HG02973 (cell line): ENCODE measurements around the gene SHQ1.
"Not testable (repeated sequence)": the region's sequence is repeated elsewhere in the genome, so short reads cannot be mapped to it uniquely, and the experiment has no call there.

Experiments
- ATAC-seq: cut with Tn5 transposase; IDR thresholded peaks from one replicate; pipeline ENCODE4 v1.9.1; 2021; ENCODE audit warnings: moderate library complexity; ENCODE audit not compliant: unreplicated experiment

SHQ1 gene

DNA sequence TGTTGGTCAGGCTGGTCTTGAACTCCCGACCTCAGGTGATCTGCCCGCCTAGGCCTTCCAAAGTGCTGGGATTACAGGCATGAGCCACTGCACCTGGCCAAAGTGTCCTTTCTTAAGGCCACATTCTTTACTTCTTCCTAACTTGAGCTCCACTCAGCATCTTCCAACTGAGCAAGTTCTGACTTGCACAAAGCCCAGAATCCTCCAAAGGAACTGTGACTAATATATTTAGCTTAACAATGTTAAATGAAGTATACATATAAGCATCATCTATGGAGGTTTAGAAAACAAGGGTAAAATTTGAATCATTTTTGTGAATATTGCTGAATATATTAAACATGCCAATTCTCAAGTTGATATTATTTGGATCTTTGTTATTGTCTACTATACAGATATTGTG lies 93.7 kb downstream of the SHQ1 start:
- ATAC-seq = no peak

DNA sequence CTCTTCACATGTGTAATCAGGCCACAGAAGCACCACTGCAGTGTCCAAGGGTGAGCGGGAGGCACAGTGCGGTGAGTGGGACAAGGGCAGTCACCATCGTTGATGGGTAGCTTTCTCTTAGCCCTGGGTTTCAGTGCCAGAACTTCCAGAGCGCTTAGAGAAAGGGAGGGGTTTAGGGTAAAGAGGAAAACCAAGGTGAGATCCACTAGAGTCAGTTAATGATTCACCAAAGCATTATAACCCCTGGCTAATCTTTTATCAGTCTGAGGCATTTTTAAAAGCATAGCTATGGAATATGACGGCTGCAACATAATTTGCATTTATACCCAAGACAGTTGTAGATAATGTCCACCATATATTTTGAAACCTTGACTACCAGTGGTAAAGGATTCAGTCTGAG lies 94.8 kb downstream of the SHQ1 start:
- no peak for ATAC-seq

DNA sequence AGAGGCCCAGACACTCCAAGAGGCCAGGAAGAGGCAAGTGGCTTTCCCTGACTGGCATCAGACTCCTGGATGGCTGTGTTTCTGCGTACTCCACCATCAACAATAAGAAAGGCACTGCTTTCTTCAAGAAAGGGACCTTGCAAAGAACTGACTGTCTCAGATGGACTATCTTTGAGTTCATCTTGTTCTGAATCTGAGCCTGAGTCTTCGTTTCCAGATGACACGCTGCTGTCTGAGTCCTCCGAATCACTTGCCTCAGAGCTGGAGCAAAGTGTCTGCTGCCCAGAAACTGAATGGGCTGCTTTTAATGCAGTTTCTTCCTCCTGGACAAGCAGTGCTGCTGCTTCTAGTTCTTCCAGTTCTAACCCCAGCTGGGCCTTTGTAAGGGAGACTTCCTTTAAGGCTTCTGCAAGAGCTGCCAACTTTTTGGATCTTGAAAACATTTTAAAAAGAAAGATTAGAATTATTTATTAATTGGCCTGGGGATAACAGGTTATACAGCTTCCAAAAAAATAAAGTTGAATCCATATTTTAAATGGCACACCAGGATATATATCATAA lies 97.8 kb downstream of the SHQ1 start:
- ATAC-seq = no peak

DNA sequence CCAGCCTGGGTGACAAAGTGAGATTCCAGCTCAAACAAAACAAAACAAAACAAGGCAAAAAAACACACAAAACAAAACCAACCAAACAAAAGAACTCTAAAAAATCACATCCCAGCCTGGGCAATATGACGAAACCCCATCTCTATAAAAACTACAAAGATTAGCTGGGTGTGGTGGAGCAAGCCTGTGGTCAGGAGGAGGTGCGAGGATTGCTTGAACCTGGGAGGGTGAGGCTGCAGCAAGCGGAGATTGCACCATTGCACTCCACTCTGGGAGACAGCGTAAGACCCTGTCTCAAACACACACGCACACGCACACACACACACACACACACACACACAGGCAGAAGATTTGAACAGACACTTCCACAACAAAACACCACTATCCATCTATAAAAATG lies 99.6 kb downstream of the SHQ1 start:
- no peak for ATAC-seq

DNA sequence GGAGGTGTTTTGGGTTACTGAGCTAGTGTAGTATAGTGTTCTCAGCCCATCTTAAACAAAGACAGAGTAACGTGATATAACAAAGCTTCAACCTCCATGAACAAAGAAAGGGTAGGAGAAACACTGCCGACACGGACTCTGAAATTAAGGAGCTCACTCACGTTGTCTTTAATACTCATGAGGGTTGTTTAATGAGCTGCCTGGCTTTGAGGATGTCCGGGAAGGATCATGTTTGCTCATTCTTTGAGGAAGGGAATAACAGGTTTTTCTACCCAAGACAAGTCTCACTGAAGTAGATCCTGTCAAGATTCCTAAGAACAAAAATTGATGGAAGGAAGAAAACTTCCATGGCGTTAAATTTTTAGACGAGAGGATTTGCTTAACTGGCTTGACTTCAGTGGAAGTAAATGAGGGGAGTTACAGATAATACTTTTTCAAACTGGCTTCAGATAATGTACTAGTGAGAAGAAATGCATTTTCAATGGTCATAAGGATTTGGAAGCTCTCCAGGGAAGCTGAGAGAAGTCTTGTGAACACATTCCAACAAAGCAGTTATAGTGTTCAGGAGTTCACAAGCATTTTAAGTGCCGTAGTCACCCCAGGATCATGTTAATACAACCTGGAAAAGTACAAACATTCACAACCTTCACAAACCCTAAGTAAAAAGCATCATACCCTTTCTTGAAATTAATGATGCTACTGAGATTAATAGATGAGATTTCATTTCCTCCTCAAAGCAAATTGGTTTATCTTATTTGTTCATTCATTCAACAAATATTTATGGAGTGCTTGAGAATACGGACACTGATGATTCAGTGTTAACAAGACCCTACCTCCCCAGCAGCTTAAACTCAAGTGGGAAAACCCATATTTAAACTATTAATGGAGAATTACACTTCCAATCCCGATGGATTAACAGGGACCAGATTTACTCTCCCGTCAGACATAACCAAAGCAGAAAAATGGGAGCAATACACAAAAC lies 101.5 kb downstream of the SHQ1 start:
- no peak for ATAC-seq

DNA sequence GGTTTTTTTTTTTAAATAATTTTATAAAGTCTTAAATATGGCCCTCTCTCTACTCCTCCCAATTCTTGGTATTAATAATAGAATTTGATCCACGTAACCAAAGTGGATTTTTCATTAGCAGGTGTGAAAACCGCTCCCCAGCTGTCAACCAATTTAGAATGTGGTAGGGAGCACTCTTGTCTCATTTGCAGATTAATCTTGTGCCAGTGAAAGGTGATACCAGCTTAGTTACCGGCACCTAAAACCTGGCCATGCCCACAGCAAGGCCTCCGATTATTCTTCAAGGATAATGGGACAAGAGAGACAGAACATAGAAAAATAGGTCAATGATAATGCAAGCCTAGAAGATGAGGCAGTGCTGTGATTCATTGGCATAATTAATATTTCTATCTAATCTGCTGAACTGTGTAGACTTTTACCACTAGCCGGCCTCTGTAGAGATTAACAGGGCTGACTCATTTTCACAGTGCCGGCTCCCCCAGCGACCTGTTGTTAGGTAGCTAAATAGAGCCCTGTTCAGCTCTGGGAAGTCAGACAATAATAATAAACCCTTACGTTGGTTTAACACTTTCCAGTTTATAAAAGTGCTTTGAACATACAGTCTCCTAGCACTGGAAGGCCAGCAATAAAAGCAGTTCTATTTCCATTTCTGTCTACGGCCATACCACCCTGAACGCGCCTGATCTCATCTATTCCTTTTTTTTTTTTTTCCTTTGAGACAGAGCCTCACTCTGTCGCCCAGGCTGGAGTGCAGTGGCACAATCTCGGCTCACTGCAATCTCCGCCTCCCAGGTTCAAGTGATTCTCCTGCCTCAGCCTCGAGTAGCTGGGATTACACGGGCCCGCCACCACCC lies 102.9 kb downstream of the SHQ1 start:
- ATAC-seq = no peak

DNA sequence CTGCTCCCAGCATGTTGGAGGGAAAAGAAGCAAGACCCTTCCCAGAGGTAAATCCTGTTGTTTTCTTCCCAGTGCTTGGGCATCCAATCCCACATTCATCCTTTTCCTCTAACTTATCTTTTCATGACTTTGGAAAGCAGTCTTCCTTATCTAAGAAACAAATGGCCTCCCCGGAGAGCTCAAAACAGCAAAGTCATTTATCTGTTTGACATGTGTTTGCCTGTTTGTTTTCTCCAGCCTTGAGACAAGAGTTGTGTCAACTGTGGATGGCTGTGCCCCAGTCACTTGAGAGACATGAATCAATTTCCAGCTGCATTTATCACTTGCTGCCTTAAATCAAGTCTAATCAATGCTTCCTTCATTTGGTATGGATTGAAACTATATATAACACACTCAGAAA lies 103.9 kb downstream of the SHQ1 start:
- no peak for ATAC-seq

DNA sequence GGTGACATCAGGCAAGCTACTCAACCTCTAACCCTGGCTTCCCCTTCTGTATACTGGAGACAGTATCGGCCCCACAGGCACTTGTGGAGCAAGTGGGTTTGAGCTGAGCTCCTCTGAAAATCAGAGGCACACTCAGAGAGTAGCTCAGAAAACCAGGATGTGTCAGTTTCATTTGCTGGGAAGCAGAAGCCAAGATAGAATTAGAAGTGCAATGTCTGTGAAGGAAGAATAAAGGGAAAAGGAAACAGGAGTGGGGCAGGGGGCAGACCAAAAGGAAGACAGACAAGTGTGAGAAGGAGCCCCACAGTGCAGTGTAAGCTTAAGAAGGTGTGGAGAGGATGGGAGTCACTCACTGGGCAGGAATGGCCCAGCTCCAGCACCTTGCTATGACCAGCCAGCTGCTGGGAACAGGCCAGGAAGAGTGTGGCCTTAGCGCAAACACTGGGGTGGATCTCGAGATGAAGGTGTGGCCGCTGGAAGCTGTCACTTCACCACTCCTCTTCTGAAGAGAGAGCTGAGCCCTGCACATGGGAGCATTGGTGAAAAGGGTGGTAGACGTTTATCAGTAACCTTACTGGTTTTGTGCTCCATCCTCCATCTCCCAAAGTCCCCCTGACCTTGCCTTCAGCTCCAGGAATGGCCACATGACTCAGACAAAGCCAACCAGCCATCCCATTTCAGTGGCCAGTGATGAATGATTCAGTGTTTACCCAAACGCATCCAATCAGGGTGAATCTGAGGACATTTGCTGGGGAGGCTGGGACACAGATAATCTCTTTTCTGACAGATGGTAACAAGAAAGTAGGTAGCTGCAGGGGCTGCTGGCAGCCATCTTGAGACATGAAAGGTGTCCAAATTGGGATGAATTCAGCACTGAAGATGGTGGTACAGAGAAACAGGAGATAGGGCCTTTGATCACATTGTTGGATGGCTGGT lies 108.4 kb downstream of the SHQ1 start:
- no peak for ATAC-seq

DNA sequence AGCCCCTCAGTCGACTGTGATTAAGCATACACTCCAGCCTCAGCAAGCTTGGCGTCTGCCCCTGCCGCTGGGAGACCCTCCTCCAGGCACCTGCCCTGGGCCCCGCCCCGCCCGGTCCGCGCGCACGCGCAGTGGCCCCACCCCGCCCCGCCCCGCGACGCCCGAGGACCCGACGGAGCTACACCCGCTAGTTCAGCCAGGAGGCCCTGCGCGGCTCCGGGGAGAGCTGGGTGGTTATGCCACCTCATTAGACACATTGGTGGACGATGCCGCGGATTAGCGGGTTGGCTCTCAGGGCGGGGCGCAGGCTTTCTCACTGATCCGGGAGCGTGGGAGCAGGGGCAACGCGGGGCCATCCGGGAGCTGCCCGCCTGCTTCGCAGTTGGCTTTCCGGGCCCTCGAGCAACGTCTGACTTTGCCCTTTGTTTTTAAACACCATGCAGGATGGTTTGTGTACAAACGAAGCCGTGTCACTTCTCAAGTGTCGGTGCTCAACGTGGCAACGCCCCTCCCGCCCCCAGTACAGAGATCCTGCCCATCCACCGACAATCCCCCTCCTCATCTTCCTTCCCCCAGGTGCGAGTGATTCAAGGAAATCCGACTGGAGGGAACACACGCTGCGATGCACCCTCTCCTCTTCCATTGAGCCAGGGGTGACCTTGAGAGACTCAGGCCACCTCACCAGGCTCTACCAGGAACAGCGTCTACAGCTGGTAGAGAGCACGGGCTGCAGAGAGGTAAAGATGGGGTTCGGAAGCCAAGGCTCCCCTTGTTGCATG lies 109.3 kb downstream of the SHQ1 start:
- ATAC-seq = peak; percentile 69

DNA sequence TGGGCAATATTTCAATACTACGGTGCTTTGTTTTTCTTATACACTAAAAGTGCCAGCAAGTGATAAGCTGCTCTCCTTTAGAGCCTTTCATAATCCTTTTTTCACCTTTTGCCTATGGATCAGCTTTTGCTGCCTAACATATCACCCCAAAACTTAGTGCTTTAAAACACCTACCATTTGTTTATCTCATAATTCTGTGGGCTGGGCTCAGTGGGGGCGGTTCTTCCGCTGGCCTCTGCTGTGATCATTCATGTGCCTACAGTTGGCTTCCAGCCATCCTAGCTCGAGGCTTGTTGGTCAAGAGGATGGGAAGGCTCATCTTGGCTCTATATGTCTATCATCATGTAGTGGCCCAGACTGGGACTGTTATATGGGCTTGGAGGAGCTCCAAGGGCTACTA lies 113.2 kb downstream of the SHQ1 start:
- not testable (repeated sequence) for ATAC-seq

DNA sequence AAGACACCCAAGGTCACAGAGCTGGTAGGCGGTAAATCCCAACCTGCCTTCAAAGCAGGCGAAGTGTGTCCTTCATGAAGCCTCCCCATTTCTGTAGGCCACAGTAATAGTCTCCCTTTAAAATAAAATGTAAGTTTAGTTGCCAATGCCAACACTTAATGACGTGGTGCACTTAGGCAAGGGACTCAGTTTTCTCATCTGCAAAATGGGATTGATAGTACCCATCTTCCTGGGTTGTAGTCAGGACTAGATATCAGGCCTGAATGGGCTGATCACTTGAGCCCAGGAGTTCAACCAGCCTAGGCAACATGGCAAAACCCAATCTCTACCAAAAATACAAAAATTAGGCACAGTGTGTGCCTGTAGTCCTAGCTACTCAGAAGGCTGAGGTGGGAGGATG lies 114.6 kb downstream of the SHQ1 start:
- no peak for ATAC-seq

DNA sequence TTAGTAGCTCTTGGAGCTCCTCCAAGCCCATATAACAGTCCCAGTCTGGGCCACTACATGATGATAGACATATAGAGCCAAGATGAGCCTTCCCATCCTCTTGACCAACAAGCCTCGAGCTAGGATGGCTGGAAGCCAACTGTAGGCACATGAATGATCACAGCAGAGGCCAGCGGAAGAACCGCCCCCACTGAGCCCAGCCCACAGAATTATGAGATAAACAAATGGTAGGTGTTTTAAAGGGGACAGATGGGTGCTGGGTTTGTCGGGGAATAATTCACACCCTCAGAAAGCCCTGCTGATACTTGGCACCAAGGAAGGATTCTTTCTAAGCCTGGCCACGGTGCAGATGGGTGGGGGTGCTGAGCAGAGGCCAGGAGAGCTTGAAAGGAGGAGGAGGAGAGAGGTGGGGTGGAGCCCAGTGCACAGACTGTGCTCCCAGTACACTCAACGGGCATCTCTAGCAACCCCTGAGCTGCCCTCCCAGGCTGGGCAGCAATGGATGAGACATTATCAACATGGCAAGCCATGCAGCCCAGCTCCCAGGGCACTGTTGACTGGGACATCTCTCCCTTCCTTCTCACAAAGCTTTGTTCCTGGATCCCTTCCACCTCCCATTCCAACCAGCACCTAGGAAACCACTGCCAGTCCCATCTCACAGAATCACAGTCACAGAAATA lies 115.4 kb downstream of the SHQ1 start:
- not testable (repeated sequence) for ATAC-seq

DNA sequence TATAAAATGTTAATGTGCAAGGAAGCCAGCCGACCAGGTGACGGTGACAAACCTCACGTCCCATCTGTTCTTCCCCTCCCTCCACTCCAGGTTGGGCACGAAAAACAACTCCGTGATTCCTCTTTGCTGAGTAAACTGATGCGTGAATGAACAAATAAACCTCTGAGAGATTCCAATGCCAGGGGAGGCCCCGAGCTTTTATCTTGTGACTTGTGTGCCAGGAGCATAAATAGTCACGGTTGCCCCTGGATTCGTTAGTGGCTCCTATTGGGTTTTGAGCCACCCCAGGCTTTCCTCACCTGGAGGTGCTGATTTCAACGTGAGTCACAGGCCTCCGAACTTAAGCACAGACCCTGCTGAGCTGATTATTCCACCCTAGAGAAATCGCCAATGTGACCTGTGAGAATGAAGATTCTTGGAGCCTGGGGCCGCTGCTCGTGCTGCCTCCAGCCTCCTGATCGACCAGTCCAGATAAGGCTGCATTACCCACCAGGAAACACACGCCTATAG lies 119.2 kb downstream of the SHQ1 start:
- no peak for ATAC-seq

DNA sequence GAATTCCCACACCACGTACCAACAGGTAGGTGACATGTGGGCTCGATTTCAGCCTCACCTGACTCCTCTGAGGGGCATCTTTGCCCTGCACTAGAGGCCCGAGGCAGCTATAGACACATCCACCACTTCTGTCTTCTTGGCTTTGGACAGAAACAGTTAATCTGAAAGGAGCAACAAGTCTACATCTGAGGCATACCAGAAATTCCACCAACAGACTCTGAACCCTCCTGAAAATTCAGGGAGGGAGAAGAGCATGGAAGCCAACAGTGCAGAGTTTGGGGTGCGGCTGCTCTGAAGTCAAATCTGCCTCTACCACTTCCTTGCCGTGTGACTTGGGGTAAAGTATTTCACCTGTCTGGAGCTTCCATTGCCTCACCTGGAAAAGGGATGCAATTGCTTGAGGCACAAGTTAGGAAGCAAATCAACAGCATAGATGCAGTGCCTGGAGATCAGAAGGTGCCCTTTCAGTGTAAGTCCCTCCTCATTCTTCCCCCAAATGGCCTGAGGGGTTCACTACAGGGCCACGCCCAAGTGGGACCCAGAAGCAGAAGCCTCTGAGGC lies 119.8 kb downstream of the SHQ1 start:
- no peak for ATAC-seq

DNA sequence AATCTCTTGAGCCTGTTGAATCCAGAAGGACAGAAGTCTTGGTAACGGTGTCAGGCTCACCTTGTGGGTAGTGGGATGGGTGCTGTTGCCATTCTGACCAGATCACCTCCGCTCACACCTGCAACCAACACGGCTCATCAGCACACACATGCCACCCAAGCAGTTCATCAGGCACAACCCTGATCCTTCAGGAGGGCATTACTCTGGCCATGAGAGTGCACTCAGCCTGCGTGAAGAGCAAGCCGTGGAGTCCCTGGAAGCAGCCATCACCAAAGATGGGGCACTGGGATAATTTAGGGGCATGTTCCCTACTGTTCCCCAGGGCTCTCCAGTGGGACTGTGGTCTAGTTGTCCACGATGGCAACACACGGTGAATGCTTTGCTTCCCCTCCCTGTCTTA lies 120.5 kb downstream of the SHQ1 start:
- no peak for ATAC-seq

DNA sequence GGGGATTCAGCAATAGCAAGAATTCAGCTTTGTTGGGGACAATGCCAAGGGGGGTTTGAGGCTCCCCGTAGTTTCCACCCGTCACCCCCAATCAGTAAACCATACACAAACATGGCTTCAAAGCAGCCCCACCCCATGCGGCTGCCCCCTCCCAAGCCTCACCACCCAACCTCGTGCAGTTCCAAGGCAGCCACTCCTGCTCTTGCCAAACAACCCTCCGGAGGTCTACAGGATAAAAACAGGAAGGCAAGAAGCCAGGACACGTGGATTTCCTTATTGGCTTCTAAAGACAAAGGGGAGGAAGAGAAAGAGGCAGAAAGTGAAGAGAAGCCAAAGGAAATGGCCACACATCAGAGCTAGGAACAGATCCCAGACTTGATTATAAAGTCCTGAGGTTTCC lies 121.1 kb downstream of the SHQ1 start:
- no peak for ATAC-seq

DNA sequence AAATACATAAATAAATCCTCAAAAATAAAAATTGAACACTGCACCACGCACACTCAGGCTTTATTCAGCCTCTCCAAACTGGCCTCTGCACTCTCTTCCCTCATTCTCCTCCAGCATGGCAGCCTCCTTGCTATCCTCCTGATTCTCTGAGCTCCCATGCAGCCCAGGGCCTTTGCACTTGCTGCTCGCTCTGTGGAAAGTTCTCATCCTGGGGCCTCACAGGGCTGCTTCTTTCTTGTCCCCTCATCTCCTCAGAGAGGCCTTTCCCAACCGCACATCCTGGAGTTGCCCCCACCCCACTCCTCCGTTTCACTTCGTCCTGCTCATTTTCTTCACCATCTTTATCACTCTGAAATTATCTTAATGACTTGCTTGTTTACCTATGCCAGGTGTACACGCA lies 123.0 kb downstream of the SHQ1 start:
- no peak for ATAC-seq

DNA sequence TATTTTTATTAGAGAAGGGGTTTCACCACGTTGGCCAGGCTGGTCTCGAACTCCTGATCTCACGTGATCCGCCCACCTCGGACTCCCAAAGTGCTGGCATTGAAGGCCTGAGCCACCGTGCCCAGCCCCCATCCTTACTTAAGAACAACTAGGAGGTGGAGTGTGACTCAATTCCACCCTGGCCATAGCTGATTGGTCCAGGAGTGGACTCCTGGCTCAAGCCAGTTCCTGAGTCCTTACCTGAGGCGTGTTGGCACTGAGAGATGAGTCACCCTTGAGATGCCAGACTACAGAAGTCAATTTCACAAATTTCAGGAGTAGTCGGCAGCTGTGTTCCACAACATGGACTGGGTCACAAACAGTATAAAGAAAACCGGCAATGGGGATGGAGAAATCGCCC lies 124.2 kb downstream of the SHQ1 start:
- ATAC-seq = no peak
